ENCODE data around the gene SLC12A9. TPM values are rescaled to one million over a fixed set of nuclear protein-coding genes. Genes with fewer than 3 reads are reported as not detected.
A peak's percentile ranks its signal among the peaks of the same experiment; 100 is the strongest.

SLC12A9 gene
- total and polyA plus RNA-seq, 4 experiments from 2014 or later = 7.0 to 64.6 (median 36.4) TPM

- Mint-ChIP-seq H3K27me3 (peaks cover 34 to 39% of the 10 kb centered on the region in 2 donors), H3K9me3 (peaks cover 0 to 2% (median 0%) of the 10 kb centered on the region in 8 donors), H3K4me3 (peak overlapping the region; percentile 71 to 94 (median 82)), H3K27ac (peak overlapping the region in 4 of 7 donors; percentile 5 to 85 (median 74)), H3K36me3 (no peaks in the 10 kb centered on the region), H3K4me1 (peaks cover 10 to 31% (median 14%) of the 10 kb centered on the region in 4 donors)
- Histone ChIP-seq H3K27ac (ENCODE audit: low read depth, low read length) (no peak overlapping the region), H3K4me3 (ENCODE audit: low read length in 2 of 2) (peak overlapping the region in 1 of 2 donors; percentile 32), H3K27me3 (ENCODE audit: insufficient read depth, low read length) (peaks cover 15% of the 10 kb centered on the region), H3K36me3 (ENCODE audit: insufficient read depth, low read length) (no peaks in the 10 kb centered on the region), H3K4me1 (ENCODE audit: insufficient read depth, low read length) (peaks cover 23% of the 10 kb centered on the region), H3K9me3 (ENCODE audit: control insufficient read depth in 1 of 2, low read length in 2 of 2) (no peaks in the 10 kb centered on the region)
- POLR2A ChIA-PET (ENCODE audit: partially characterized antibody) = interaction anchor here (2.3 kb wide), 1 partner anchor 21 kb away, joined by 11 read pairs; the partner anchor contains the start of gene SRRT
- intact Hi-C loops (cut with micrococcal nuclease) = loop anchor here (10.0 kb wide), 1 partner anchor 389 kb away; no protein-coding TSS in a partner anchor
- CTCF ChIA-PET (ENCODE audit: partially characterized antibody) = interaction anchor here (0.6 to 3.0 kb wide), 3 partner anchors 162 to 1380 kb away, joined by 3 to 19 read pairs (median 18); no protein-coding TSS in a partner anchor
- DNase-seq = peak in 3 of 5 donors; percentile 28 to 59 (median 36)
Measured at GRCh38 chr7:100895956-100896731, 43.6 kb downstream of the SLC12A9 start.

DNA sequence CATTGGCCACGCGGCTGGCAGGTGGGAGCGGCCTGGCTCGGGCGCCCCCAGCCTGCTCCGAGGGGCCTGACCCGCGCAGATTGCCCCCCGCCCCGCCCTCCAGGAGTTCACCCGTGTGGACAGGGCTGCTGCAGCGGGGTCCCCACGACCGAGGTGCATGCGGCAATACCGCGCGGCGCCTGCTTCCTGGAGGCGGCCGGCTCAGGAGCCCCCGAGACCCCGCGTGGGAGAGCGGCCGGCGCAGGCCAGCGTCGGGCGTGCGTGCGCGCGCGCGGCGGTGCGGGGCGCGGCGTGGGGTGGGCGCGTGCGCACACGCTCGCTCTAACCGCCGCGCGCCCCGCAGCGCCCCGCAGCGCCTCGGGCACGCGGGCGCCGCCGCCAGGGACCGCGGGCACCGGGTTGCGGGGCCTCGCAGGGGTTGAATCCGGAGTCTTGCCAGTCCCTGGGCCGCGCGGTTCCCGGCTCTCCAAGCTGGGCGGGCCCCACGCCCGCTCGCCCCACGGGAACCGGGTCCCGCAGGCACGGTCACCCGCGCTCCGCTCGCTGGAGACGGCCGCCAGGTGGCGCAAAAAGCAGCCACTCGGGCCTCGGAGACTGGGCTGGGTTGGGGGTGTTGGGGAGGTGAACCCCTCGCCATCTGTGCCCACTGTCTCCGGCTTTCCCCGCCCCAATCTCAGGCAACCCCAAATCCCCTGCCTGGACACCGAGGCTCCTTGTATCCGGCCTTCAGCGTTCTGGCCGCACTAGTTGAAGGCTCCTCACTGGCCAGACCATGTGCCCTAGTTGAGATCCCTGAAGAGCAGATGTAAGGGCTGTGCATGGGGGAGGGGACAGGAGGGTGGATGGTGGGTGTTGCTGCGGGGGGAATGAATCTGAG is 44.5 kb downstream of the SLC12A9 start:
- H3K4me1 ChIP-seq (ENCODE audit: insufficient read depth, low read length) = peaks cover 19% of the 10 kb centered on the region
- no peaks in the 10 kb centered on the region for H3K9me3 ChIP-seq (ENCODE audit: control insufficient read depth in 1 of 2, low read length in 2 of 2)
- intact Hi-C loops (cut with micrococcal nuclease) = loop anchor here (1.0 to 10.0 kb wide), 3 partner anchors 162 to 388 kb away; no protein-coding TSS in a partner anchor
- H3K27me3 ChIP-seq (ENCODE audit: insufficient read depth, low read length) = peaks cover 15% of the 10 kb centered on the region
- Mint-ChIP-seq H3K9me3 (peaks cover 0 to 2% (median 0%) of the 10 kb centered on the region in 8 donors), H3K4me3 (peak overlapping the region; percentile 10 to 78 (median 68)), H3K36me3 (no peaks in the 10 kb centered on the region), H3K27ac (peak overlapping the region in 1 of 7 donors; percentile 74), H3K4me1 (peaks cover 7 to 26% (median 8%) of the 10 kb centered on the region in 4 donors), H3K27me3 (peaks cover 31 to 32% of the 10 kb centered on the region in 2 donors)
- POLR2A ChIA-PET (ENCODE audit: partially characterized antibody) = no interaction called here
- DNase-seq = peak; percentile 23 to 68 (median 47)
- peak overlapping the region in 1 of 2 donors; percentile 32 for H3K4me3 ChIP-seq (ENCODE audit: low read length in 2 of 2)
- CTCF ChIA-PET (ENCODE audit: partially characterized antibody) = interaction anchor here (1.2 to 2.9 kb wide), 2 partner anchors 9 to 162 kb away, joined by 3 to 18 read pairs; no protein-coding TSS in a partner anchor
- no peaks in the 10 kb centered on the region for H3K36me3 ChIP-seq (ENCODE audit: insufficient read depth, low read length)
- H3K27ac ChIP-seq (ENCODE audit: low read depth, low read length) = no peak overlapping the region

DNA sequence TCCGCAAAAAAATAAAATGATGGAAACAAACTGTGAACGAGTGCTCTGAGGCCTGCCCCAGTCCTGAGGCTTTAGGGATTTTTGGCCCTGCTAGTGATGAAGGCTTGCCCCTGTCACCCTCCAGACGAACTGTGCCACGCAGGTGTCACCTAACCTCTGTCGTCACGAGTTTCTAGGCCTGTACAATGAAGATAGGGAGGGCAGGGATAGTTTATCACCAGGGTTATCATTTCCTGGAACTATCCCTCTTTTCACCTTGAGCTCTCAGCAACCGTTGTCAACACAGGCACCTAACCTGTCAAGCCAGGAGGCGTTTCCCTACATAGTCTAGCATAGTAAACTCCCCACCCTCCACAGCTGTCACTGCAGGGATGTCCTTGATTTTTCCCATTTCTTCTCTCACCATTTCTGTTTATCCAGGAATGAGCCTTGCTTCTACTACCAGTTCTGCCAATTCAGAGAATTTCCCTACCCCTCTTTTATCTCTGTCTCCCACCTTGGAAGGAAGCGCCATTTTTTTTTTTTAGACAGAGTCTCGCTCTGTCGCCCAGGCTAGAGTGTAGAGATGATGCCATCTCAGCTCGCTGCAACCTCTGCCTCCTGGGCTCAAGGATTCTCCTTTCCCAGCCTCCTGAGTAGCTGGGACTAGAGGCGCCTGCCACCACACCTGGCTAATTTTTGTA is 45.4 kb downstream of the SLC12A9 start:
- ChIA-PET CTCF (ENCODE audit: partially characterized antibody) (interaction anchor here (1.2 to 2.9 kb wide), 5 partner anchors 8 to 161 kb away, joined by 3 to 18 read pairs (median 4); partner anchors contain the start of gene UFSP1), POLR2A (ENCODE audit: partially characterized antibody) (no interaction called here)
- H3K36me3 Mint-ChIP-seq = no peaks in the 10 kb centered on the region
- no peaks in the 10 kb centered on the region for H3K9me3 ChIP-seq (ENCODE audit: control insufficient read depth in 1 of 2, low read length in 2 of 2)
- no peak for DNase-seq
- H3K27me3 ChIP-seq (ENCODE audit: insufficient read depth, low read length) = peaks cover 15% of the 10 kb centered on the region
- H3K4me3 ChIP-seq (ENCODE audit: low read length in 2 of 2) = no peak overlapping the region
- H3K4me1 Mint-ChIP-seq = peaks cover 6 to 21% (median 7%) of the 10 kb centered on the region in 4 donors
- intact Hi-C loops (cut with micrococcal nuclease) = loop anchor here (1.0 to 10.0 kb wide), 3 partner anchors 161 to 387 kb away; no protein-coding TSS in a partner anchor
- peaks cover 19% of the 10 kb centered on the region for H3K4me1 ChIP-seq (ENCODE audit: insufficient read depth, low read length)
- peaks cover 26 to 27% of the 10 kb centered on the region in 2 donors for H3K27me3 Mint-ChIP-seq
- peaks cover 0 to 2% (median 0%) of the 10 kb centered on the region in 8 donors for H3K9me3 Mint-ChIP-seq
- H3K4me3 Mint-ChIP-seq = peak overlapping the region; percentile 10 to 65 (median 42)
- no peaks in the 10 kb centered on the region for H3K36me3 ChIP-seq (ENCODE audit: insufficient read depth, low read length)
- H3K27ac ChIP-seq (ENCODE audit: low read depth, low read length) = no peak overlapping the region
- H3K27ac Mint-ChIP-seq = peak overlapping the region in 1 of 7 donors; percentile 57

GRCh38 chr7:100899432-100899831 is 46.9 kb downstream of the SLC12A9 start:
- no peaks in the 10 kb centered on the region for H3K36me3 Mint-ChIP-seq
- Histone ChIP-seq H3K9me3 (ENCODE audit: control insufficient read depth in 1 of 2, low read length in 2 of 2) (no peaks in the 10 kb centered on the region), H3K27ac (ENCODE audit: low read depth, low read length) (no peak overlapping the region), H3K4me3 (ENCODE audit: low read length in 2 of 2) (no peak overlapping the region), H3K27me3 (ENCODE audit: insufficient read depth, low read length) (peaks cover 15% of the 10 kb centered on the region), H3K36me3 (ENCODE audit: insufficient read depth, low read length) (no peaks in the 10 kb centered on the region), H3K4me1 (ENCODE audit: insufficient read depth, low read length) (peaks cover 19% of the 10 kb centered on the region)
- no peak for DNase-seq
- peaks cover 0 to 2% (median 0%) of the 10 kb centered on the region in 8 donors for H3K9me3 Mint-ChIP-seq
- H3K4me1 Mint-ChIP-seq = peaks cover 6 to 20% (median 7%) of the 10 kb centered on the region in 4 donors
- POLR2A ChIA-PET (ENCODE audit: partially characterized antibody) = no interaction called here
- CTCF ChIA-PET (ENCODE audit: partially characterized antibody) = interaction anchor here (2.9 kb wide), 1 partner anchor 160 kb away, joined by 18 read pairs; no protein-coding TSS in a partner anchor
- H3K4me3 Mint-ChIP-seq = no peak overlapping the region
- H3K27me3 Mint-ChIP-seq = peaks cover 24 to 25% of the 10 kb centered on the region in 2 donors
- intact Hi-C loops (cut with micrococcal nuclease) = loop anchor here (10.0 kb wide), 1 partner anchor 385 kb away; no protein-coding TSS in a partner anchor
- H3K27ac Mint-ChIP-seq = peak overlapping the region in 1 of 7 donors; percentile 21

GRCh38 chr7:100900978-100901377 is 48.5 kb downstream of the SLC12A9 start:
- ChIA-PET POLR2A (ENCODE audit: partially characterized antibody) (no interaction called here), CTCF (ENCODE audit: partially characterized antibody) (interaction anchor here (0.7 to 1.1 kb wide), 4 partner anchors 158 to 523 kb away, joined by 3 to 4 read pairs (median 3); no protein-coding TSS in a partner anchor)
- Histone ChIP-seq H3K4me1 (ENCODE audit: insufficient read depth, low read length) (peaks cover 10% of the 10 kb centered on the region), H3K27me3 (ENCODE audit: insufficient read depth, low read length) (peaks cover 7% of the 10 kb centered on the region), H3K36me3 (ENCODE audit: insufficient read depth, low read length) (no peaks in the 10 kb centered on the region), H3K4me3 (ENCODE audit: low read length in 2 of 2) (no peak overlapping the region), H3K9me3 (ENCODE audit: control insufficient read depth in 1 of 2, low read length in 2 of 2) (no peaks in the 10 kb centered on the region), H3K27ac (ENCODE audit: low read depth, low read length) (no peak overlapping the region)
- DNase-seq = no peak
- intact Hi-C loops (cut with micrococcal nuclease) = no loop called here
- Mint-ChIP-seq H3K27ac (no peak overlapping the region), H3K4me3 (no peak overlapping the region), H3K27me3 (peaks cover 22 to 23% of the 10 kb centered on the region in 2 donors), H3K9me3 (peaks cover 0 to 2% (median 0%) of the 10 kb centered on the region in 8 donors), H3K36me3 (no peaks in the 10 kb centered on the region), H3K4me1 (peaks cover 5 to 17% (median 5%) of the 10 kb centered on the region in 4 donors)

- no peak overlapping the region for H3K4me3 Mint-ChIP-seq
- H3K4me1 Mint-ChIP-seq = peaks cover 0 to 11% (median under 1%) of the 10 kb centered on the region in 4 donors
- ChIA-PET POLR2A (ENCODE audit: partially characterized antibody) (no interaction called here), CTCF (ENCODE audit: partially characterized antibody) (interaction anchor here (1.1 kb wide), 1 partner anchor 172 kb away, joined by 3 read pairs; no protein-coding TSS in a partner anchor)
- intact Hi-C loops (cut with micrococcal nuclease) = no loop called here
- Histone ChIP-seq H3K27me3 (ENCODE audit: insufficient read depth, low read length) (no peaks in the 10 kb centered on the region), H3K4me3 (ENCODE audit: low read length in 2 of 2) (no peak overlapping the region), H3K4me1 (ENCODE audit: insufficient read depth, low read length) (peaks cover 3% of the 10 kb centered on the region), H3K27ac (ENCODE audit: low read depth, low read length) (no peak overlapping the region), H3K9me3 (ENCODE audit: control insufficient read depth in 1 of 2, low read length in 2 of 2) (no peaks in the 10 kb centered on the region), H3K36me3 (ENCODE audit: insufficient read depth, low read length) (no peaks in the 10 kb centered on the region)
- no peak overlapping the region for H3K27ac Mint-ChIP-seq
- no peak for DNase-seq
- H3K9me3 Mint-ChIP-seq = peaks cover 0 to 2% (median 0%) of the 10 kb centered on the region in 8 donors
- no peaks in the 10 kb centered on the region for H3K36me3 Mint-ChIP-seq
- H3K27me3 Mint-ChIP-seq = peaks cover 18% of the 10 kb centered on the region in 2 donors
Measured at GRCh38 chr7:100901921-100902332, 49.4 kb downstream of the SLC12A9 start.

All from CD4-positive, alpha-beta memory T cell (primary cell).